ENCODE measurements around the gene TSTD2.

Gene TSTD2

GRCh38 chr9:97615439-97616072, 17.6 kb downstream of the TSTD2 start:
- peak; percentile 63 for DNase-seq (ENCODE audit: extremely low spot score)
- peak; percentile 82 for TF ChIP-seq CTCF (IDR thresholded peaks at IDR 0.05; ENCODE audit: control extremely low read depth, extremely low read depth, low read depth, missing control alignments)
- ChIA-PET CTCF (interaction anchor here (0.6 to 13.7 kb wide), 59 partner anchors 8 to 761 kb away, joined by 3 to 402 read pairs (median 5); partner anchors contain the start of genes NCBP1, TMOD1, TSTD2 and XPA), POLR2A (no interaction called here)

DNA sequence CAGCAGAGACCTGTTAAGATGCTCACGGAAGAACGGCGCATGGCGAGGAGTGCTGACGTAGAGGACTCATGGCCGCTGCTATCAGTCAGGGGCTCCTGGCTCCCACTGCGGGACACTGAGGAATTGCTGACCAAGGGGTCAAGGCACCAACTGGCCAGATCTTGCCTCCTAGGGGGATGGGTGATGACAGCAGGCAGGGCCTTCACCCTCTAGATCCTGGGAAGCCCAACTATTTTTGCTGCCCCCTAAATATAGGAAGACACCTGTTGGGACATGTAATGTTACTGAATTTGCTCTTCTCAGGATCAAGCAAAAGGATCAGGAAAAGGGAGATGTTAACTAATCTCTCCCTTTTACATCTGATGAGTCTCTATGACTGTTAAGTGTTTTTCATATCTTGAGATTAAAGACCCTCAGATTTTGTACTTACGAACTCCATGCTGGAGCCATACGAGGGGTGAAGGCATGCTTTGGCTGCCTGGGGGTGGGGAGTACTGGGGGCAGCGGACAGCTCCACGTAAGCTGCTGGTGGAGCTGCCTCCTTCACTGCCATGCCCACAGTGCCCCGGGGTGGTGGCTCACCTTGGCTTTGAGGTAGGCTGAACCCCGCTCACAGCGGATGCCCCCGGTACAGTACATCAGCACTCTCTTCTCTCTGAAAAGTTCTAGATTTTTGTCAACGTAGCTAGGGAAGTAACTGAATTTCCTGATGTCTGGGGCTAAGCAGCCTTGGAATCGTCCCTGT, 28.1 kb downstream of the TSTD2 start:
- no peak for DNase-seq (ENCODE audit: extremely low spot score)
- TF ChIP-seq CTCF (IDR thresholded peaks at IDR 0.05; ENCODE audit: control extremely low read depth, extremely low read depth, low read depth, missing control alignments): no peak
- POLR2A ChIA-PET: no interaction called here
- CTCF ChIA-PET: interaction anchor here (1.3 to 16.8 kb wide), 3 partner anchors 10 to 135 kb away, joined by 3 to 443 read pairs (median 39); partner anchors contain the start of gene TMOD1

- POLR2A ChIA-PET: no interaction called here
- TF ChIP-seq CTCF (IDR thresholded peaks at IDR 0.05; ENCODE audit: control extremely low read depth, extremely low read depth, low read depth, missing control alignments): no peak
- DNase-seq (ENCODE audit: extremely low spot score): no peak
- CTCF ChIA-PET: interaction anchor here (1.0 to 16.8 kb wide), 5 partner anchors 10 to 746 kb away, joined by 3 to 443 read pairs (median 3); no protein-coding TSS in a partner anchor
Measured at GRCh38 chr9:97602430-97602829, 30.7 kb downstream of the TSTD2 start.

DNA sequence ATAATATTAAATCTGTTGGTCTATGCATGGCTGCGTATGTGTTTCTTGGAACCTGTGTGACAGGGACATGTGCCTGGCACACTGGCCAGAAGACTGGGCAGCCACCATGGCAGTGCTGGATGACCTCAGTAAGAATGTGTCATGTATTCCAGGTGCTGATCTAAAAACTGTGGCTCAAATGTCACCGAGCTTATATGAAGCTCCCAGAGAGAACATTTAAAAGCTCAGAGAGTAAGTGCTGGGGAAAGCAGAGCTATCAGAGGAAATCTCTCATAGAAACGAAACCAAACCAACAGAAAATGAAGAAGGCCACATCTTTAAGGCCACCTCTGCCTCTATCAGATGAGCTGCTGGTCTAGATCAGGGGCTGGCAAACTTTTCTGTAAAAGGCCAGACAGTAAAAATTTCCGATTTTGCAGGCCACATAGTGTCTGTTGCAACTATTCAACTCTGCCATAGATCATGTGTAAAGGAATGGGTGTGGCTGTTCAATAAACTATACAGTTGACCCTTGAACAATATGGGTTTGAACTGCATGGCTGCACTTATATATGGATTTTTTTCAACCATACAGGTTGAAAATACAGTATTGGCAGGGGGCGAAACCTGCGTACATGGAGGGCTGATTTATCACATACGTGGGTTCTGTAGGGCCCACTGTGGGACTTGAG, 31.8 kb downstream of the TSTD2 start:
- CTCF ChIA-PET: interaction anchor here (1.0 to 16.8 kb wide), 6 partner anchors 7 to 142 kb away, joined by 3 to 443 read pairs (median 22); partner anchors contain the start of gene TMOD1
- TF ChIP-seq CTCF (IDR thresholded peaks at IDR 0.05; ENCODE audit: control extremely low read depth, extremely low read depth, low read depth, missing control alignments): no peak
- no peak for DNase-seq (ENCODE audit: extremely low spot score)
- POLR2A ChIA-PET: no interaction called here

DNA sequence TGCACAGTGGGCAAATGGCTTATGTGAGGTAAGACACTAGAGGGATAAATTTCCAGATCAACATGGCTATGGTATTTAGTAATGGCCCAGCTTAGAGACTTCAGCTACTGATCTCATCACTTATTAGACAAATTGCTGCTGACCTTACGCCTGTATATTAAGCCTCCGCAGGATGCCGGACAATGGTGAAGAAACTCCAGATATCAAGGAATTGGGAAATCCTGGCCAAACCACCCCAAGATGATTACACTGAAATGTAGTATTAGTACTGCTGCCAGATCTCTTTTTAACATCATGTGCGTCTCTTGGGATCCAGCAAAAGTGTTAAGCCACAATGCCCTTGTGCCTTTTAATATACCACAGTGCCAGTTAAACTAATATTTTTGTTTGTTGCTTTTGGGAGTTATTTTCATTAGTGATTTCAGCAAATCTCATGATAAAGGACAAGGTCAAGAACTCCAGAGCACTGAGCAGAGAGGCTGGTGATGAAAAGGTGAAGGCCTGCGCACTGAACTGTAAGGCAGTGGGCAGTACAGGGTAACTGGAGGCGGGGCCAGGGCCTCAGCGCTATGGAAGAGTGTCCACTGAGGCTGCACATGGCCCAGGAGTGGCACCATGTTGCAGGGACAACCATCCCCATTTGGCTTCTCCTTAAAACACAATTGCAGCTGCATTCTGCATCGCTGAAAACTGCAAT, 32.5 kb downstream of the TSTD2 start:
- POLR2A ChIA-PET: no interaction called here
- CTCF ChIA-PET: interaction anchor here (1.0 to 16.8 kb wide), 7 partner anchors 8 to 153 kb away, joined by 4 to 443 read pairs (median 39); partner anchors contain the start of gene TMOD1
- TF ChIP-seq CTCF (IDR thresholded peaks at IDR 0.05; ENCODE audit: control extremely low read depth, extremely low read depth, low read depth, missing control alignments): no peak
- DNase-seq (ENCODE audit: extremely low spot score): no peak
